GM19023 (cell line): Measurements from ENCODE around the gene ADA.
"Not testable (repeated sequence)": the region's sequence is repeated elsewhere in the genome, so short reads cannot be mapped to it uniquely, and the experiment has no call there.

Experiments used
- ATAC-seq: cut with Tn5 transposase; IDR thresholded peaks from one replicate; pipeline ENCODE4 v1.9.1; 2021; ENCODE audit warnings: mild to moderate bottlenecking, moderate library complexity; ENCODE audit not compliant: unreplicated experiment

ADA gene

DNA sequence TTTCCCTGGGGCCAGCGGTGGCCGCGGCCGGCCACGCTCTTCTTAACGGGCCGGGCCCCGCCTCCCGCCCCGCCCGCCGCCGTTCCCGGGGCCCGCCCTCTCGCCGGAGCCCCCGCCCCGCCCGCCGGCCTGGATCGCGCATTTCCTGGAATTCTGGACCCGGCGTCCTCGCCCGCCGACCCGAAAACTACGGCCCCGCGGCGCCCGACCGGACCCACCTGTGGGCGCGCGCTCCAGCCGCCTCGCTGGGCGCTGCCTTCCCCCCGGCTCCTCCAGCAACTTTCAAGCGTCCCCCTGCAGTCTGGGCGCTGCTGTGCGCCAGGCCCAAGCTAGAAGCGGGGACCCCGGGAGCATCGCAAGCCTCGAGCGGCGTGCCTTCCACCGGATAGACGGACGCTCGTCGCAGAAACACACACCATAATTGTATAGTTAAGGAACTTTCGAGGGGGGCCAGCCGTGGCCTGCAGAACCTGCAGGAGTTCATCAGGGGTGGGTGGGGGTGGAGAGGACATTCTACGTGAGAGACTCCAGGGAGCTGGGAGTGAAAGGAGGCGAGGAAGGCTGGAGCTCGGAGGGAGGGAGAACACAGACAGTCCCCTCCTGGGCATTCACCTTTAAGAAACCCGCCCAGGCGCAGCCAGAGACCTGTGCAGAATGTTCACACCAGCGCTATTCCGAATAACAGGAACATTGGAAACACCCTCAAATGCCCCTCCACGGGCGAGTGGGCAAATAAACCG, at the start of gene ADA:
TSS of gene ADA (minus strand) at position 16 of the 740 bp plus-strand sequence. CDS start 92 bp downstream, outside the sequence.
- peak; percentile 32 for ATAC-seq

DNA sequence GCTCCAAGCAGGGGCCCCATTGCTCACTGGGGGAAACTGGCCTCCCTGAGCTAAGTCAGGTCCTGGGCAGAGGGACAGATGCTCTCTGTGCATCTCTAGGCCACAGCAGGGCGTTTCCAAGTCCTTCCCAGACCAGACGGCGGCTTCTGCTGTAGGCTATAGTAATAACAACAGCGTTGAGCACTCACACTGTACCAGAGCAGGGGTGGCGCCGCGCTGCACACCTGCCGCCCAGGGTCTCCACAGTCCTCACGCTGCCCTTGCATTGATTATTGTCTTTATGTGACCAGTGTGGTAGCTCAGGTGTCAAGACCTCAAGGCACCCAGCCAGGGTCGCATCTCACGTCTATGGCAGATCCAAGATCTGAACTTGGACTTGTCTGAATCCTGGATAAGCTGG, 48.8 kb upstream of the ADA start:
- ATAC-seq: no peak

DNA sequence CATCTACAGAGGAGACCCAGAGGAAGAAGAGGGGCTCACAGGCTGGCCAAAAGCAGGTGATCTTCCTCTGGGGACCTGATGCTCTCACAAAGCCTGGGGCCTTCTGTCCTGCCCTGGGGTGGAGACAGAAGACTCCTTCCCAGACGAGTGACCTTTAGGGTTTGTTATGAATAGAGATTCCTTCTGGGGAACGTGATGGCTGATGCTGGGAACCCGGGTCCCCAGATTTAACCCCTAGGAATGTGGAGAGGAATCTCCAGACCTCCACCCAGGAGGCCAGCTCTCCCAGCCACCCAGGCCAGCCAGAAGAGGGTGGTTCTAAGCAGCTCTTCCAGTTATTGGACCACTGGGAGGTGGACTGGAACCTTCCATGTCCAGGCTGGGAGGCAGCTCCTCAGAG, 46.9 kb upstream of the ADA start:
- no peak for ATAC-seq

DNA sequence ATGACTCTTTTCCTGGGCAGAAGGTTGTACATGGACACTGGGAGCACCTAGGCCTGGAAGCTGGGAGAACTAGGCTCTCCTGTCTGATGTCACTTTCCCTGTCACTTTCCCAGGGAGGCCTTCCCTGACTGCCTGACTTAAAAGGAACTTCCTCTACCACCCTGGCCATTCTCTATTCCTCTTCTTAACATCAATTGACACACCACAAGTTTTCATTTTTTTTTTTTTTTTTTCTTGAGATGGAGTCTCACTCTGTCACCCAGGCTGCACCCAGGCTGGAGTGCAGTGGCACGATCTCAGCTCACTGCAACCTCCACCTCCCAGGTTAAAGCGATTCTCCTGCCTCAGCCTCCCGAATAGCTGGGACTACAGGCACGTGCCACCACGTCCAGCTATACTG, 45.5 kb upstream of the ADA start:
- ATAC-seq: not testable (repeated sequence)

DNA sequence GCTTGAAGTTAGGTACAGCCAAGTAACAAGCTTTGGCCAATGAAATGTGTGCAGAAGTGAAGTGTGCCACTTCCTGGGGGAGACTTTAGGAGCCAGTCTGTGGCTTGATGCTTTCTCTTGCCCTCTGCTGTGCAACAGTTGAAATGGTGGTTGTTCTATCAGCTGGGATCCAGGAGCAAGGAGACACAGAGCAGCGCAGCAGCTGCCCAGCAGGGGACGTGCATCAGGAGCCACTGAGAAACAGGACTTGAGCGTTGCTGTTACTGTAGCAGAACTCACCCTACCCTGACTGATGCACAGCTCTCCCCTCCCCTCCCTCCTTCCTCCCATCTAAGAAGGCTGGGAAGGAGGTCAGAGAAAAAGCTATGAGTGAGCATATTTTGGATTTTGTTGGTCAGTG, 44.8 kb upstream of the ADA start:
- no peak for ATAC-seq

DNA sequence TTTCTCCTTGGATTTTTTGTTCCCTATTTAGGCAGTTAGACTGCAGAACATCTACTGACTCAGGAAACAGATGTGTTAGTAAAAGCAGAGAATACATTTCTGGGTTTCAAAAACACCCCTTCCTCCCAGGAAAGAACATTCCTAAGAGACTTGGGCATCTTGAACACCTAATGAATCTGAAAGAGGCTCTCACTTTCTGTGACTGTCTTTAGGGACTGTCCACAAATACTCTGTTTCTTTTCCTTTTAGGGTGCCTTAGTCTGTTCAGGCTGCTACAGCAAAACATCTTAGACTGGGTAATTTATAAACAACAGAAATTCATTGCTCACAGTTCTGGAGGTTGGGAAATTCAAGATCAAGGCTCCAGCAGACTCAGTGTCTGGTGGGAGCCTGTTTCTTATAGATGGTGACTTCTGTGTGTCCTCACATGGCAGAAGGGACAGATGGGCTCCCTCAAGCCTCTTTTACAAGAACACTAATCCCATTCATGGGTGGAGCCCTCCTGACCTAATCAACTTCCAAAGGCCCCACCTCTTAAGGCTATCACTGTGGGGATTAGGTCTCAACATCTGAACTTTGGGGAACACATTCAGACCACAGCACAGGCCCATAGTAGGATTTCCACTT, 44.3 kb upstream of the ADA start:
- ATAC-seq: no peak

DNA sequence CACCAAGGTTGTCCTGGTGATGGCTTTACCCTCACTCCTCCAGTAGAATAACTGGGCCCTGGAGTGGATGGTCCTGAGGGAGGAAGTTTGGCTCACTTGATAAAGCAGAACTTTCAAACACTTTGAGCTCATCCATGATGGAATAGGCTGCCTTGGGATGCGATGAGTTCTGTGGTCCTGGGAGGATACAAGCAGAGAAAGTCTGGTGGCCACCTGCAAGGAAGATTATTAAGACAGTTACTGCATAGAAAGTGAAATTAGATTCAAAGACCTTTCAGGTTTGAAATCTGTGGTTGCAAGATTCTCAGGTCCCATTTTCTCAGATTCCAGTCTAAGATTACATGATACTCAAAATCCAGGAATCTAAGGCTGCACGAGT, 43.8 kb upstream of the ADA start:
- ATAC-seq: no peak

DNA sequence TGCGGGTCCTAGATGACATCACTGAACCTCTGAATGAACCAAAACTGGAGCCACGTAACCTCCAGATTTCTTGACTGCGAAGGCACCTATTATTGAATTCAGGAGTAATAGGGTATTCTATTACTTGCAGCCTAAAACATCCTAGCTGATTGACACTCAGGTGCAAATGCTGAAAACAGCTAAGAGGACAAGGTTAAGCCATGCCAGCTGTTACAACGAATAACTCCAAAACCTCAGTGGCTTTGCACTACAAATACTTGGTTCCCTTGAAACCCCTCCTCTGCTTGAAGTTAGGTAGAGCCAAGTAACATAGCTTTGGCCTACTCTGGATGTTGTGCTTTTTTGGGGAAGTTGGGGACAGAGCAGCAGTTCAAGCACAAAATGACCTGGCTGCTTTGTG, 42.7 kb upstream of the ADA start:
- no peak for ATAC-seq

DNA sequence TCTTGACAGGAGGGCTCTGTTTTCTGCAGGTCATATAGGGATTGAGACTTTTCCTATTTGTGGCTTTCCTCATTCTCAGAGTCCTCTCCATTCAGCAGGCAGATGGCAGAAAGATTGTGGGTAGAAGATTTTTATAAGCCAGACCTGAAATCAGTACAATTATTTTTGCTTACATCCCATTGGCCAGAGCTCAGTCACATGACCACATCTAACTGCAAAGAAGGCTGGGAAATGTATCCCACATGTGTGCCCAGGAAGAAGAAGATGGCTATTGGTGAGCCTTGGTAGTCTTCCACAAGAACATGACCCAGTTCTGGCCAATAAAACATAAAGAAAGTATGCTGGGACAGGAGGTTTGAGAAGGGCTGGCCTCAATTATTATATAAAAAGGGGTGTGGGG, 42.1 kb upstream of the ADA start:
- ATAC-seq: no peak

DNA sequence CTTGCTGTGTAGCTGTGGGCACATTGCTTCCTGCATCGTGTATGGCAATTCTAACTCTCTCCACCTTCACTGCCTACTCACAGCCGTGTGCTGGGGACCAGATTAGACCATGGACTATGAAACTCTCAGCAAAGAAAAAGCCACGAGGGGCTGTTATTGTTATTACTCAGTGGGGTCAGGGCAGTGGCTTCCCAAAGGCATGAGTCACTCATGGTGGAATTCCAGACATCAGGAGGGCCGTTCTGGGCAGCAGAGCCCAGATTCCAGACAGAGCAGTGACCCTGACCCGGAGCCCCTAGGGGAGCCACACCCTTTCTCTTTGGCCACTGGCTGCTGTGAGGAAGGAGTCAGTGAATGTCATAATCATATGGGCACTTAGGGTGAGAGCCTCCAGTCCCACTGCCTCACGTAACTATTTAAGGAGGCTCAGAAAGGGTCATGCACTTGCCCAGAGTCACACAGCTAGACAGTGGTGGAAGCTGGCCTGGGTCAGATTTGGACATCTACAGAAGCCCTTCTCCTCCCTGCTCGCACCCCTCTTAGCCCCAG, 41.5 kb upstream of the ADA start:
- ATAC-seq: no peak

DNA sequence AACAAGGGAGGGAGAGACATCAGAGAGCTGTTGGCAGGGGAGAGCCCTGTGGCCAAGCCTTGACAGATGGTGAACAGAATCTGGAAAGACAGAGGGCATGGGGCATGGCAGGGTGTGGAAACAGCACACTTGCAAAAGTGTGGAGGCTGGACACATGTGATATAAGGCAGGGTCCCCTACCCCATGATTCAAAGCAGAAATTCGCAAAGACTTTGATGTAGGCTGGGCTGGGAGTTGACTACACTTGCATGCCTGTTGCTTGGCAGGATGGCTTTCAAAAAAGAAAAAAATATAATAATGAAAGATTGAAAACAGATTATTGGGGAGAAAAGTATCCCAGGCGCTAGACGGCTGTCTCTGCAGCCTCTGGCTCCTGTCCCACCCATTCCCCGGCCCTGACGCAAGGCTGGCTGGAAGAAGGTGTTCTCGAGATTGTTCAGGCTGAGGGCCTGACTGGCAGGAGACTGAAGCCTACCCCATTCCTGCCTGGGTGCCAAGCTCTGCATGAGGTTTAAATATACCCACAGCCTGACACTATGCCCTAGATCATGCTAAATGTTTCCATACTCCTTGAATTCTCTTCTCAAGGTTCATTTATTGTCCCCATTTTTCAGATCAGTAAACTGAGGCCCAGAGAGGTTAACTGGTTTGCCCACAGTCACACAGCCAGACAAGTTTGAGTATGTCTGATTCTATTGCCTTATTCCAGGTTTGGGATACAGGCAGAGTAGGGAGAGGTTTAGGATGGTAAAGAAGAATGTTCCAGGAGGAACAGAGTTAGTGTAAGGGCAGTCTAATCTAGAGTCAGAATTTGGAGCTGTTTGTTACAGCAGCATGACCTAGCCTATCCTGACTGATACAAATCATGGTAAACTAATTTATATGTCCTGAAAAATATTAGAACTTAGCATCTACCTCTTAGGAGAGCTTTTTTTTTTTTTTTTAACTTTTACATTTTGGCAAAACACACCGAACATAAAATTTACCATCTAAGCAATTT, 40.2 kb upstream of the ADA start:
- ATAC-seq: no peak

DNA sequence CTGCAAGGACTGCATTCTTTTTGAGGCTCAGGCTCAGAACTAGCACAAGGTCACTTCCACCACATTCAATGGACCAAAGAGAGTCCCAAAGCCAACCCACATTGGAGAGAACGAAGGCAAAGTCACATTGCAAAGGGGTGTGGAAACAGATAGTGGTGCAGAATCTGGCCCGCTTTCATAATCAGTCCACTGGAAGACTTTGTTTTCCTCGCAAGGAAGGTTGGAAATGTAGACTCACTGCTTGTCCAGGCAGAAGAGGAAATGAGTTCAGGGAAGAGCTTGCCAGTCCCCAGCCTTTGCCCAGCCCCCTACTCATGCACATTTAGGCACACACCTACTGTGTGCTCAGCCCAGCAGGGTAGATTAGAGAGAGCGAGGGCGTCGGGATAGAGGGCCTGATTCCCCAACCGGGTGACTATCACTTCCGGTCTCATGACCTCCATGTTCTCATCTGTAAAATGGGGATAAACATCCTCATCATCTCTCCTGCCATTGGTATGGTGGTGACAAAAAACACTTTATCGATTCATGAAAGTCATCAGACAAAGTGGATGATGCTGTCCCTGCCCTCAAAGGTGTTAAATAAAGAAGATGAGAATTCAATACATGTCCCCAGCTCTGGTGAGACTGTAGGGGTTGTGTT, 39.4 kb upstream of the ADA start:
- no peak for ATAC-seq

DNA sequence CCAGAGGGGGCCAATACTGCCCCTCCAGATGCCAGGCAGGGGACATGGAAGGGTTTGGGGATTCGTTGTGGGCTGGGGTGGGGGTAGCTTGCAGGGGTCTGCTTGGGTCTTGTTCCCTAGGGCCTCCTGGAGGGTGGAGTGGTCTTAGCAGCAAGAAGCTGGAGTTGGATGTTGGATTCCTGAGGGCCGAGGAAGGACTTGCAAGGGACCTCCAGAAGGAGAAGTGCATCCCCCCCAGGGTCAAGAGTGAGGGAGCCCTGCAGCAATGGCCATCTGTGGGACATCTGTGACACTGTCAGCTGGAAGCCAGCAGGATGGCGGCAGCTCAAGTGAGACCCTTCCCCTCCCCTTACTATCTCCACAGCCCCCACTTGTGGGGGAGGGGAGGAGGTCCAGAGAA, 38.3 kb upstream of the ADA start:
- ATAC-seq: no peak

DNA sequence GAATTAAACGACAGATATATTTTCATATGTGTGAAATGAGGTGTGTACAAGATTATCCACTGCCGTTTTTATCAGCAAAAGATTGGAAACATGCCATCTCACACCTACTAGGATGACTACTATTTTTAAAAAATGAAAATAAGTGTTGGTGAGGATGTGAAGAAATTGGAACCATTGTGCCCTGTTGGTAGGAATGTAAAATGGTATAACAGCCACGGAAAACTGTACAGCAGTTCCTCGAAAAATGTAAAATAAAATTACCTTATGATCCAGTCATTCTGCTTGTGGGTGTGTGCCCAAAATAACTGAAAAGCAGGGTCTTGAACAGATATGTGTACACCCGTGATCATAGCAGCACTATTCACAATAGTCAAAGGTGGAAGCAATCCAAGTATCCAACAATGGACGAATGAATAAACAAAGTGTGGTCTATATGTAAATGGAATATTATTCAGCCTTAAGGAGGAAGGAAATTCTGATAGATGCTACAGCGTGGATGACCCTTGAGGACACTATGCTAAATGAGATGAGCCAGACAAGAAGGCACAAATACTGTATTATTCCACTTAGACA, 36.6 kb upstream of the ADA start:
- ATAC-seq: no peak

DNA sequence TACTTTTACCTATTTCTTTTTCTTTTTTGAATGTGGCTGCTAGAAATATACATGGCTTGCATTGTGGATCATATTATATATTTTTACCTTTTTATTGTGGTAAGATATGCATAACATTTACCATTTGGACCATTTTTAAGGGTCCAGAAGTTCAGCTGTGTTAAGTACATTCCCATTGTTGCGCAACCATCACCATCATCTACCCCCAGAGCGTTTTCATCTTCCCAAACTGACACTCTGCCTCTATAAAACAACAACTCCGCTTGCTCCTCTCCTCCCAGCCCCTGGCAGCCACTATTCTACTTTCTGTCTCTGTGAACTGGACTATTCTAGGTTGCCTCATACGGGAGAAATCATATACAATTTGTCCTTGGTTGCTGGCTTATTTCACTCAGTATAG, 35.4 kb upstream of the ADA start:
- no peak for ATAC-seq

DNA sequence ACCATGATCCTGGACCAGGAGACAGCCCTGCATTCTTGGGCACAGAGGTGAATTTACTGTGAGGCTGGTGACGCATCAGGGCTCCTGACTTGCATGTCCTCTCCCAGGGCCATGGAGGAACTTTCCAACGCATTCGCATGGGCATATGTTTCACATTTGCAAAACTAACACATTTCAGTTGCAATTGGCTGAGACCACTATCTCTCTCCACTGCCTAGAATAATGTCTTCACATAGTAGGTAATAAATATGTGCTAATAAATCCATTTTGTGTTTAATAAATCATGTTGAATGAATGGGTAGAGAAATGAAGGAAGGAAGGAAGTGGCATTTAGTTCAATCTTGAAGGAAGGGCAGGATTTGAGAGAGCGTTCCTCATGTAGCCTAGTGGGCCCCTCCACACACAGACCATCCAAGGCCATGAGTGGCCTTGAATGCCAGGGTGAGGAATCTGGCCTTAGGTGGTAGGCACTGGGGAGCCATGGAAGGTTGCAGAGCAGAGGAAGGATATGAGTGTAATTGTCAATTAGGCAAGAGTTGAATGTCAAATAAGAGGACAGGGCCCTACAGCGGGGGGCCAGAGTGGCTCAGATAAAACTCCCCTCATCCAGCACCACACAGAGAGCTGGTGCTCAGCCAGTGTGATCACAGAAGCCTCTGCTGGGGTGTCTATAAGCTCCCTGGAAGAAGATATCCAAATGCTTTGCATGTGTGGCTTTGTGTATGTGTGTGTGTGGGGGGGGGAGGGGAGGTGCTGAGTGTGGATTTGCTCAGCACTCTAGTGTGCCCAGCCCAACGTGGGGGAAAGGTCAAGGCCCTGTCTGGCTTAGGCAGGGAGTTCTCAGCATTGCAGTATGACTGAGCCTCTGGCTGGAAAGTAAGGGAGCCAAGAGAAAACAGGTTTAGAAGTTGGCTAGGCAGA, 32.8 kb upstream of the ADA start:
- no peak for ATAC-seq

DNA sequence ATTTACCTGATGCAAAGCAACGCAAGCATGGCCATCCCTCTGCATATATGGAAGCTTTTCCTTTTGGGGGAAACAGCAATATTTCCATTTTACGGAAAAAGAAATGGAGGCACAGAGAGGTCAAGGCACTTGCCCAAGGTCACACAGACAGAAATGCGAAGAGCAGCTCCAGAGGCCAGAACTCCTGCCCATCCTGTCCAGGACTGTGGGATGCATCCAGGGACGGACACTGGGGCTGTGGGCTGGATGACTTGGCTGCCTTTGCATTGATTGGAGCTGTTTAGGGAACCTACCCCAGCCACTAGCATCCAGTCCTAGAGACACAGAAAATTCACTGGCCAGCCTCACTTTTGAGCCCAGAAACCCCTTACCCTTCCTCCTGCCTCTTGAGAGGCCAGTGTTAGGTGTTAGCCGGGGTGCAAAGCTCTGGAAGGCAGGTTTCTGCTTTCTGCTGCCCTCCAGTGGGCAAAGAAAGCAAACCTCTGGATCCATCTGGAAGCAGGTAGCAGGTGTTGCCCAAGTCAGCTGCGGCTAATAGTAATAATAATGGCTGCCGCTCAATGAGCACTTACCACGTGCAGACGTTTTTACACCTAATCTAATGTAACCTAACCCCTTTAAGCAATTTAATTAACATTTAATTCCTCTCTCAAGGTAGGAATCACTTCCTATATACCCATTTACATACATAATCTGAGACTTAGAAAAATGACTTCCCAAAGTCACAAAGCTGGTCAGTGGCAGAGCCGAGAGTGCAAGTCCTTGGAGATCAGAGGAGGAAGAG, 32.0 kb upstream of the ADA start:
- no peak for ATAC-seq

DNA sequence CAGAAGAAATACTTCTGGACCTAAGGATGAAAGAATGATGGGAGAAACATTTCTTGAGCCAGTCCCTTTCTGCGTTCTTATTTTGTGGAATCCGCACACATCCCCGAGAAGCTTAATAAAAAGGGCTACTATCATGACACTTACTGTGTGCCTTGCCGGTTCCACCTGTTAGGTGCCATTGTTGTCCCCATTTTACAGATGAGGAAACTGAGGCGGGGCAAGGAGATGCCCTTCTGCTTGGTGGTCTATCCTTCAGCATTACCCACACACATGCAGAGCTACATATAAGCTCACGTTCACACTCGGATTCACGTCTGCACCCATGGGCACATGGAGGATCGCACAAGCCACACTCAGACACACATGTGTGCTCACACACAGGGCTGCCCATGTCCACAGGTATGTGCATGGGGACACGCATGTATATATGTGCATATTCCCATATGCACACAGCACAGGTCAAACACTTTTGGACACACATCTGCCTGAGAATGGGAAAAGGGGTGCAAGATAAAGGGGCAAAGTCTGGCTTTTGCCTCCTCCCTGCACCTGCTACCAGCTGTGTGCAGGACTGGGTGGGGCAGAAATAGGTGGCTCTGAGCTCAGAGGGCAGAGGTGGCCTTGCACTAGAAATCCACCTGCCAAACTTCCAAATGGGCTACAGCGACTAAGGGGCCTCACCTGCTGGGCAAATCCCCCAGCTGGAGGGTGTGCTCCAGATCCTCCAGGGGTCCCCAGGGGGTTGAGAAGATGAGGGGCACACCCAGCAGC, 30.5 kb upstream of the ADA start:
- no peak for ATAC-seq
